ENCODE results near the gene ANK3.

- no peak for TF ChIP-seq CTCF (IDR thresholded peaks at IDR 0.05; ENCODE audit: poor library complexity)
- TF ChIP-seq EZH2 (IDR thresholded peaks at IDR 0.05; ENCODE audit: borderline replicate concordance): no peak
- no peak for TF ChIP-seq EZH2phosphoT487 (IDR thresholded peaks at IDR 0.05; ENCODE audit: low read depth, severe bottlenecking, unreplicated experiment)
Observed at GRCh38 chr10:60385399-60385738, 4.3 kb downstream of the ANK3 start.
